Suprapubic skin (tissue), 4 donors: ENCODE results near the gene FAM219A. TPM values are rescaled to one million over a fixed set of nuclear protein-coding genes. Genes with fewer than 3 reads are reported as not detected.
A peak's percentile ranks its signal among the peaks of the same experiment; 100 is the strongest.

ENCODE experiments used
- DNase-seq, 2 donors: peaks; one replicate each; pipeline ENCODE4 v3.0.0-alpha.2; 2019; ENCODE audit warnings: low spot score in 2 of 2
- H3K27ac ChIP-seq: fragments of 200-600 bp; sonication (generic); one replicate; pipeline ENCODE4 v1.5.1; 2019
- H3K27me3 ChIP-seq: fragments of 200-600 bp; sonication (generic); one replicate; pipeline ENCODE4 v1.5.1; 2019
- H3K36me3 ChIP-seq: fragments of 200-600 bp; sonication (generic); one replicate; pipeline ENCODE4 v1.5.1; 2019
- H3K4me1 ChIP-seq: fragments of 200-600 bp; sonication (generic); one replicate; pipeline ENCODE4 v1.5.1; 2019
- H3K4me3 ChIP-seq: fragments of 200-600 bp; sonication (generic); one replicate; pipeline ENCODE4 v1.5.1; 2019; ENCODE audit warnings: mild to moderate bottlenecking
- H3K9me3 ChIP-seq: fragments of 200-600 bp; sonication (generic); one replicate; pipeline ENCODE4 v1.5.1; 2019
- CTCF ChIP-seq, 2 donors: fragments of 200-600 bp in 1 of 2; fragments of 450-650 bp in 1 of 2; sonication (generic) in 1 of 2; IDR thresholded peaks; one replicate each; pipeline ENCODE4 v1.5.1; 2016 to 2019; ENCODE audit warnings: antibody characterized with exemption in 2 of 2, mild to moderate bottlenecking in 1 of 2, moderate library complexity in 1 of 2
- EP300 ChIP-seq: sonication (generic); formaldehyde crosslinking; IDR thresholded peaks from one replicate; pipeline ENCODE4 v1.6.1; 2017; ENCODE audit warnings: antibody characterized with exemption
- POLR2A ChIP-seq, 2 donors: fragments of 450-650 bp; IDR thresholded peaks; one replicate each; pipeline ENCODE4 v1.6.1; 2017; ENCODE audit warnings: antibody characterized with exemption in 2 of 2, mild to moderate bottlenecking in 2 of 2, moderate library complexity in 2 of 2
- POLR2AphosphoS5 ChIP-seq, 3 donors: sonication (generic); formaldehyde crosslinking; IDR thresholded peaks; one replicate each; pipeline ENCODE4 v1.6.1; 2017; ENCODE audit warnings: antibody characterized with exemption in 3 of 3
- WGBS: methylation state at CpG from one replicate; pipeline ENCODE4 v1.1.5; 2018; 5-methylcytosine and 5-hydroxymethylcytosine counted together
- total RNA-seq, 4 donors: library from RNA; depleted of rRNA; stranded (reverse); fragments of >200 nt; gene quantifications; one replicate each; pipeline ENCODE4 v1.1.0, GENCODE V29; 2016

Gene FAM219A
- total RNA-seq, 4 donors from 2014 or later, result 12.6 to 17.0 (median 15.0) TPM

GRCh38 chr9:34456151-34456550 is 2.2 kb downstream of the FAM219A start:
- no peak for TF ChIP-seq POLR2AphosphoS5 (IDR thresholded peaks at IDR 0.05)
- no peak for TF ChIP-seq POLR2A (IDR thresholded peaks at IDR 0.05)
- no peak for TF ChIP-seq CTCF (IDR thresholded peaks at IDR 0.05)
- TF ChIP-seq EP300, result no peak
- no peak for DNase-seq
- Histone ChIP-seq H3K4me1 (peaks cover 65% of the 10 kb centered on the region), H3K27me3 (no peaks in the 10 kb centered on the region), H3K36me3 (no peaks in the 10 kb centered on the region), H3K27ac (no peak overlapping the region), H3K4me3 (no peak overlapping the region), H3K9me3 (no peaks in the 10 kb centered on the region)
- WGBS, result 93% methylated on average over 1 of the region's 1 CpG

DNA sequence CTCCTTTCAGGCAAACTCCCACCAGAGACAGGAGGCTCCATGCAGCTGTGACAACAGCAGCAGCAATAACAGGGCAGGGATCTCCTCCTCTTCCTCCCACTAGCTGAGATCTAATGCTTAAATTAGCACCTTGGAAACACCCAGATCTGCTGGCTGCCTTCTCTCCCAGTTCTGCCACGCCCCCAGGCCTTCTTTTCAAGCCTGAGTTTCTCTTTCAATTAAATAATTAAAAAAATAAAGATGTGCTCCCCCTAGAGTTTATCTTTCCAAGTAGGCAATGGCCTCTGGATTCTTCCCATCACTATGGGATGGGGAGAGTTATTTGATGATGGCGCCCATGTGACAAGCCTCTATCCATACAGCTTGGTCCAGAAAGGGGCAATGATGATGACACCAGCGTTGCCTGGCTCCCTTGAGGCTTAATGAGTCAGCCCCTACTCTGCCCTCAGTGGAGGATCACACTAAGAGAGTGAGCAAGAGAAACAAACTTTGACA is 3.8 kb downstream of the FAM219A start:
- TF ChIP-seq POLR2A (IDR thresholded peaks at IDR 0.05) (no peak), POLR2AphosphoS5 (IDR thresholded peaks at IDR 0.05) (no peak), CTCF (IDR thresholded peaks at IDR 0.05) (no peak), EP300 (no peak)
- peaks cover 74% of the 10 kb centered on the region for H3K4me1 ChIP-seq
- no peaks in the 10 kb centered on the region for H3K27me3 ChIP-seq
- peak overlapping the region; percentile 20 for H3K27ac ChIP-seq
- H3K4me3 ChIP-seq, result no peak overlapping the region
- WGBS, result 49% methylated on average over 3 of the region's 3 CpGs
- H3K36me3 ChIP-seq, result no peaks in the 10 kb centered on the region
- H3K9me3 ChIP-seq, result no peaks in the 10 kb centered on the region
- no peak for DNase-seq

GRCh38 chr9:34452568-34452967 is 5.8 kb downstream of the FAM219A start:
- Histone ChIP-seq H3K4me3 (no peak overlapping the region), H3K27me3 (no peaks in the 10 kb centered on the region), H3K9me3 (no peaks in the 10 kb centered on the region), H3K27ac (no peak overlapping the region), H3K36me3 (no peaks in the 10 kb centered on the region), H3K4me1 (peaks cover 68% of the 10 kb centered on the region)
- 77% methylated on average over 2 of the region's 2 CpGs for WGBS
- no peak for DNase-seq
- TF ChIP-seq CTCF (IDR thresholded peaks at IDR 0.05) (no peak), EP300 (no peak), POLR2AphosphoS5 (IDR thresholded peaks at IDR 0.05) (no peak), POLR2A (IDR thresholded peaks at IDR 0.05) (no peak)

GRCh38 chr9:34451545-34451944 is 6.8 kb downstream of the FAM219A start:
- WGBS, result 70% methylated on average over 3 of the region's 3 CpGs
- DNase-seq, result no peak
- H3K27me3 ChIP-seq, result no peaks in the 10 kb centered on the region
- no peak overlapping the region for H3K27ac ChIP-seq
- H3K9me3 ChIP-seq, result no peaks in the 10 kb centered on the region
- no peaks in the 10 kb centered on the region for H3K36me3 ChIP-seq
- peaks cover 57% of the 10 kb centered on the region for H3K4me1 ChIP-seq
- no peak for TF ChIP-seq CTCF (IDR thresholded peaks at IDR 0.05)
- no peak for TF ChIP-seq EP300
- TF ChIP-seq POLR2A (IDR thresholded peaks at IDR 0.05), result no peak
- TF ChIP-seq POLR2AphosphoS5 (IDR thresholded peaks at IDR 0.05), result no peak
- no peak overlapping the region for H3K4me3 ChIP-seq

DNA sequence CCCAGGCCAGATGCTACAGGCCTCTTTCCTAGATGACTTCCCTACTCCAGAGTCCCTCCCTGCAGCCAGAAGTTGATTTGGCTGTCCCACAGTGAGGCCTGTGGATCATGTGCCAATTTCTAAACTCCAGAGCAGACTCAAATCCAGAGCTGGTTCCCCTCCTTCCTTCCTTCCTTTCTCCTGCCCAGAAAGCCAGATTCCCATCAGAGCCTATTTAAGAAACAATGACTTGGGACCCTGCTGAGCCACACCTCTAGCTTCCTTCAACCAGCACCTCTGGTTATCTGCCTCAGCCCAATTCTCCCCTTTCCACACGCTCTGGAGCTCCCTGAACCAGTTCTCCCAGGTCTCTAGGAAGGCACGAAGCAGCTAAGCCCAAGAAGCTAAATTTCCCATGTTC is 7.2 kb downstream of the FAM219A start:
- Histone ChIP-seq H3K4me3 (no peak overlapping the region), H3K9me3 (no peaks in the 10 kb centered on the region), H3K27me3 (no peaks in the 10 kb centered on the region), H3K36me3 (no peaks in the 10 kb centered on the region), H3K27ac (no peak overlapping the region), H3K4me1 (peaks cover 53% of the 10 kb centered on the region)
- no peak for DNase-seq
- TF ChIP-seq EP300, result no peak
- no peak for TF ChIP-seq CTCF (IDR thresholded peaks at IDR 0.05)
- TF ChIP-seq POLR2AphosphoS5 (IDR thresholded peaks at IDR 0.05), result no peak
- no peak for TF ChIP-seq POLR2A (IDR thresholded peaks at IDR 0.05)
- WGBS, result 56% methylated on average over 2 of the region's 2 CpGs
